ENCODE results near the gene FBXL22.

The FBXL22 gene

GRCh38 chr15:63582718-63583426, 14.3 kb upstream of the FBXL22 start:
- H3K36me3 ChIP-seq (ENCODE audit: control insufficient read depth in 2 of 2, insufficient read depth in 1 of 2, low read length in 2 of 2) = peaks cover 4 to 9% of the 10 kb centered on the region in 2 experiments
- ChIA-PET POLR2A (no interaction called here), CTCF (no interaction called here)
- H3K9me3 ChIP-seq (ENCODE audit: control insufficient read depth, insufficient read depth, low read depth, low read length) = no peaks in the 10 kb centered on the region
- no peak overlapping the region for H3K4me3 ChIP-seq (ENCODE audit: low read depth, low read length)
- H3K27ac ChIP-seq (ENCODE audit: extremely low read depth, low read depth, low read length) = no peak overlapping the region
- peaks cover 3% of the 10 kb centered on the region; the same call in 1 of the 2 replicates for H3K4me1 ChIP-seq (ENCODE audit: control insufficient read depth, insufficient read depth, low read length)
- TF ChIP-seq ZBTB11 (tag by site-specific recombination; conservative IDR thresholded peaks at IDR 0.05; ENCODE audit: low read depth) = no peak
- no peak for TF ChIP-seq ZNF837 (tag by site-specific recombination; IDR thresholded peaks at IDR 0.05)
- no peak for TF ChIP-seq ZEB2 (tag by site-specific recombination; IDR thresholded peaks at IDR 0.05)
- no peak for TF ChIP-seq ZNF16 (tag by site-specific recombination; IDR thresholded peaks at IDR 0.05; ENCODE audit: low read depth)
- TF ChIP-seq SALL2 (tag by site-specific recombination; IDR thresholded peaks at IDR 0.05; ENCODE audit: borderline replicate concordance) = no peak
- no peak for TF ChIP-seq ZNF610 (tag by site-specific recombination; IDR thresholded peaks at IDR 0.05; ENCODE audit: borderline replicate concordance)
- TF ChIP-seq ZNF426 (tag by site-specific recombination; IDR thresholded peaks at IDR 0.05) = no peak
- TF ChIP-seq GFI1B (tag by site-specific recombination; IDR thresholded peaks at IDR 0.05) = no peak
- no peak for TF ChIP-seq ZNF157 (tag by site-specific recombination; IDR thresholded peaks at IDR 0.05)
- no peak for TF ChIP-seq KLF9 (tag by site-specific recombination; IDR thresholded peaks at IDR 0.05; ENCODE audit: low read depth)

GRCh38 chr15:63586790-63587189, 10.4 kb upstream of the FBXL22 start:
- Histone ChIP-seq H3K9me3 (ENCODE audit: control insufficient read depth, insufficient read depth, low read depth, low read length) (no peaks in the 10 kb centered on the region), H3K4me1 (ENCODE audit: control insufficient read depth, insufficient read depth, low read length) (peaks cover 3% of the 10 kb centered on the region; the same call in 1 of the 2 replicates), H3K4me3 (ENCODE audit: low read depth, low read length) (no peak overlapping the region), H3K27ac (ENCODE audit: extremely low read depth, low read depth, low read length) (no peak overlapping the region), H3K36me3 (ENCODE audit: control insufficient read depth in 2 of 2, insufficient read depth in 1 of 2, low read length in 2 of 2) (peaks cover 6 to 44% of the 10 kb centered on the region in 2 experiments; a peak in 2 of 3 replicates)
- TF ChIP-seq GLIS2 (tag by site-specific recombination; IDR thresholded peaks at IDR 0.05) (no peak), ZNF266 (tag by site-specific recombination; IDR thresholded peaks at IDR 0.05; ENCODE audit: low read depth) (no peak), KLF8 (tag by site-specific recombination; IDR thresholded peaks at IDR 0.05) (no peak), ZNF768 (tag by site-specific recombination; IDR thresholded peaks at IDR 0.05) (no peak), BCL6B (tag by site-specific recombination; IDR thresholded peaks at IDR 0.05) (no peak), KLF9 (tag by site-specific recombination; IDR thresholded peaks at IDR 0.05; ENCODE audit: low read depth) (no peak)
- ChIA-PET POLR2A (no interaction called here), CTCF (no interaction called here)

- Histone ChIP-seq H3K4me1 (ENCODE audit: control insufficient read depth, insufficient read depth, low read length) (peaks cover 3% of the 10 kb centered on the region; the same call in 1 of the 2 replicates), H3K9me3 (ENCODE audit: control insufficient read depth, insufficient read depth, low read depth, low read length) (no peaks in the 10 kb centered on the region), H3K36me3 (ENCODE audit: control insufficient read depth in 2 of 2, insufficient read depth in 1 of 2, low read length in 2 of 2) (peaks cover 6 to 44% of the 10 kb centered on the region in 2 experiments; a peak in 2 of 3 replicates), H3K4me3 (ENCODE audit: low read depth, low read length) (no peak overlapping the region), H3K27ac (ENCODE audit: extremely low read depth, low read depth, low read length) (no peak overlapping the region)
- TF ChIP-seq ZNF514 (tag by site-specific recombination; IDR thresholded peaks at IDR 0.05) (no peak), ZNF549 (tag by site-specific recombination; IDR thresholded peaks at IDR 0.05) (no peak), ZNF311 (tag by site-specific recombination; IDR thresholded peaks at IDR 0.05; ENCODE audit: borderline replicate concordance) (no peak), ZNF701 (tag by site-specific recombination; IDR thresholded peaks at IDR 0.05) (no peak), ZNF747 (tag by site-specific recombination; IDR thresholded peaks at IDR 0.05) (no peak), ZNF670 (tag by site-specific recombination; IDR thresholded peaks at IDR 0.05; ENCODE audit: low read depth) (no peak), ZEB2 (tag by site-specific recombination; IDR thresholded peaks at IDR 0.05) (no peak), ZFP37 (tag by site-specific recombination; IDR thresholded peaks at IDR 0.05) (no peak), BCL6B (tag by site-specific recombination; IDR thresholded peaks at IDR 0.05) (no peak)
- ChIA-PET CTCF (no interaction called here), POLR2A (no interaction called here)
These were observed 9.7 kb upstream of the FBXL22 start for GRCh38 chr15:63587527-63587926.
